ENCODE measurements around the gene IQSEC1.

IQSEC1 gene

GRCh38 chr3:12954180-12954579 is 119.0 kb downstream of the IQSEC1 start:
- DNase-seq (ENCODE audit: low spot score) = no peak

- DNase-seq (ENCODE audit: low spot score) = no peak
Measured at GRCh38 chr3:12953201-12953995, 119.8 kb downstream of the IQSEC1 start.

- no peak for DNase-seq (ENCODE audit: low spot score)
Measured at GRCh38 chr3:12952343-12953200, 120.7 kb downstream of the IQSEC1 start.

- DNase-seq (ENCODE audit: low spot score) = peak; percentile 2
Measured at GRCh38 chr3:12948891-12949711, 124.1 kb downstream of the IQSEC1 start.

GRCh38 chr3:12948371-12948770 is 124.9 kb downstream of the IQSEC1 start:
- no peak for DNase-seq (ENCODE audit: low spot score)

- DNase-seq (ENCODE audit: low spot score) = peak; percentile 5
Measured at GRCh38 chr3:12947504-12948369, 125.5 kb downstream of the IQSEC1 start.

- DNase-seq (ENCODE audit: low spot score) = no peak
Measured at GRCh38 chr3:12946649-12947316, 126.4 kb downstream of the IQSEC1 start.

- no peak for DNase-seq (ENCODE audit: low spot score)
Measured at GRCh38 chr3:12946251-12946648, 127.0 kb downstream of the IQSEC1 start.

GRCh38 chr3:12944849-12945248 is 128.4 kb downstream of the IQSEC1 start:
- DNase-seq (ENCODE audit: low spot score) = peak; percentile 28

GRCh38 chr3:12944413-12944812 is 128.8 kb downstream of the IQSEC1 start:
- no peak for DNase-seq (ENCODE audit: low spot score)

- DNase-seq (ENCODE audit: low spot score) = no peak
Measured at GRCh38 chr3:12943124-12944021, 129.9 kb downstream of the IQSEC1 start.

- DNase-seq (ENCODE audit: low spot score) = no peak
Measured at GRCh38 chr3:12941495-12942023, 131.7 kb downstream of the IQSEC1 start.

- DNase-seq (ENCODE audit: low spot score) = no peak
Measured at GRCh38 chr3:12940854-12941253, 132.4 kb downstream of the IQSEC1 start.

GRCh38 chr3:12939137-12939536 is 134.1 kb downstream of the IQSEC1 start:
- no peak for DNase-seq (ENCODE audit: low spot score)

GRCh38 chr3:12938258-12938711 is 134.9 kb downstream of the IQSEC1 start:
- no peak for DNase-seq (ENCODE audit: low spot score)

GRCh38 chr3:12935861-12936830 is 137.1 kb downstream of the IQSEC1 start:
- DNase-seq (ENCODE audit: low spot score) = no peak

GRCh38 chr3:12935023-12935860 is 138.0 kb downstream of the IQSEC1 start:
- DNase-seq (ENCODE audit: low spot score) = no peak
